GM04503 (cell line): ENCODE measurements around the gene EFL1.
"Not testable (repeated sequence)": the region's sequence is repeated elsewhere in the genome, so short reads cannot be mapped to it uniquely, and the experiment has no call there.

Experiments used
- DNase-seq: peaks from one replicate; pipeline ENCODE4 v3.0.0-alpha.2; 2012; ENCODE audit warnings: low read depth

The EFL1 gene

GRCh38 chr15:82262422-82263026 lies at the start of gene EFL1, which contains the start of gene SAXO2:
EFL1 (minus strand) TSS chr15:82262734; CDS start chr15:82261778, 956 bp downstream.
SAXO2 (plus strand) TSS chr15:82262818; CDS start chr15:82262880, 62 bp downstream.
- peak; percentile 44 for DNase-seq

- DNase-seq = not testable (repeated sequence)
Measured at GRCh38 chr15:82311321-82311720, 48.8 kb upstream of the EFL1 start.

- no peak for DNase-seq
Measured at GRCh38 chr15:82309802-82310201, 47.3 kb upstream of the EFL1 start.

GRCh38 chr15:82307714-82308081 lies 45.2 kb upstream of the EFL1 start:
- no peak for DNase-seq

GRCh38 chr15:82306791-82307713 lies 44.5 kb upstream of the EFL1 start:
- no peak for DNase-seq

GRCh38 chr15:82305621-82306048 lies 43.1 kb upstream of the EFL1 start:
- DNase-seq = no peak

- no peak for DNase-seq
Measured at GRCh38 chr15:82304778-82305090, 42.2 kb upstream of the EFL1 start.

GRCh38 chr15:82303956-82304777 lies 41.6 kb upstream of the EFL1 start:
- DNase-seq = no peak

- DNase-seq = no peak
Measured at GRCh38 chr15:82301296-82302016, 38.9 kb upstream of the EFL1 start.

GRCh38 chr15:82300883-82301282 lies 38.3 kb upstream of the EFL1 start:
- DNase-seq = no peak

GRCh38 chr15:82300326-82300725 lies 37.8 kb upstream of the EFL1 start:
- DNase-seq = not testable (repeated sequence)

GRCh38 chr15:82299511-82299914 lies 37.0 kb upstream of the EFL1 start:
- not testable (repeated sequence) for DNase-seq

- no peak for DNase-seq
Measured at GRCh38 chr15:82298520-82298919, 36.0 kb upstream of the EFL1 start.

GRCh38 chr15:82298032-82298431 lies 35.5 kb upstream of the EFL1 start:
- DNase-seq = no peak

- DNase-seq = no peak
Measured at GRCh38 chr15:82297546-82297945, 35.0 kb upstream of the EFL1 start.

- DNase-seq = no peak
Measured at GRCh38 chr15:82294061-82294690, 31.6 kb upstream of the EFL1 start.

GRCh38 chr15:82292271-82292670 lies 29.7 kb upstream of the EFL1 start:
- no peak for DNase-seq

- DNase-seq = not testable (repeated sequence)
Measured at GRCh38 chr15:82288202-82288601, 25.7 kb upstream of the EFL1 start.

GRCh38 chr15:82286475-82286874 lies 23.9 kb upstream of the EFL1 start:
- not testable (repeated sequence) for DNase-seq

- DNase-seq = not testable (repeated sequence)
Measured at GRCh38 chr15:82284381-82284780, 21.8 kb upstream of the EFL1 start.

GRCh38 chr15:82282386-82282785 lies 19.9 kb upstream of the EFL1 start:
- not testable (repeated sequence) for DNase-seq
